ENCODE measurements around the gene EXOC3. TPM values are rescaled to one million over a fixed set of nuclear protein-coding genes. Genes with fewer than 3 reads are reported as not detected.
"Not testable (repeated sequence)": the region's sequence is repeated elsewhere in the genome, so short reads cannot be mapped to it uniquely, and the experiment has no call there.

EXOC3 gene
- total and polyA plus RNA-seq, 4 donors = 34.8 to 61.0 (median 51.9) TPM

DNA sequence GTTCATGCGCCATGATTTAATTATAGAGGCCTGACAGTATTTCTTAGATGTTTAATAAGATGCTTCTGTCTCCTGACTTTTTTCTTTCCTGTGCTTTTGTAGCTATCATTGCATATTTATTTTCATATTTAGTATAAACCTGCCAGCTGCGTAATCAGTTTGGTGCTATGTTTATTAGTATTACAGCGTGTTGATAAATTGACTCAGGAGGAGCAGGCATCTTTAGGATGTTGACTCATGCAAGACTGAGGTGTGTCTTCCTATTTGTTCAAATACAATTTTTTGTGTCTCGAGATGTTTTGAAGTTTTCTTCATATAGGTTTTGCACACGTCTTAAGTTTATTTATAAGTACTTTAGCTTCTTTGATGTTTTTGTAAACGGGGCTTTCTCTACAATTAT is 35.9 kb upstream of the EXOC3 start:
- no peak for TF ChIP-seq CTCF (IDR thresholded peaks at IDR 0.05; ENCODE audit: control extremely low read depth, extremely low read depth)
- ATAC-seq (ENCODE audit: insufficient read depth, low FRiP score) (no peak), DNase-seq (no peak)
- Histone ChIP-seq H3K27ac (ENCODE audit: low read depth in 1 of 2, low read length in 1 of 2) (no peak overlapping the region), H3K9ac (ENCODE audit: insufficient read depth in 1 of 2, low read length in 2 of 2) (no peak overlapping the region), H3K4me1 (ENCODE audit: control insufficient read depth in 5 of 5, insufficient read depth in 5 of 5, low read length in 5 of 5) (peaks cover 0 to 5% (median 0%) of the 10 kb centered on the region in 5 donors), H3K27me3 (ENCODE audit: control insufficient read depth in 3 of 3, insufficient read depth in 3 of 3, low read length in 2 of 3) (no peaks in the 10 kb centered on the region), H3K9me3 (ENCODE audit: control insufficient read depth in 4 of 4, insufficient read depth in 3 of 4, low read length in 3 of 4) (no peaks in the 10 kb centered on the region), H3K4me3 (no peak overlapping the region), H3K36me3 (ENCODE audit: control insufficient read depth in 4 of 4, insufficient read depth in 4 of 4, low read length in 4 of 4) (no peaks in the 10 kb centered on the region)
- 70 to 72% methylated on average over 6 of the region's 6 CpGs for WGBS, 2 donors

DNA sequence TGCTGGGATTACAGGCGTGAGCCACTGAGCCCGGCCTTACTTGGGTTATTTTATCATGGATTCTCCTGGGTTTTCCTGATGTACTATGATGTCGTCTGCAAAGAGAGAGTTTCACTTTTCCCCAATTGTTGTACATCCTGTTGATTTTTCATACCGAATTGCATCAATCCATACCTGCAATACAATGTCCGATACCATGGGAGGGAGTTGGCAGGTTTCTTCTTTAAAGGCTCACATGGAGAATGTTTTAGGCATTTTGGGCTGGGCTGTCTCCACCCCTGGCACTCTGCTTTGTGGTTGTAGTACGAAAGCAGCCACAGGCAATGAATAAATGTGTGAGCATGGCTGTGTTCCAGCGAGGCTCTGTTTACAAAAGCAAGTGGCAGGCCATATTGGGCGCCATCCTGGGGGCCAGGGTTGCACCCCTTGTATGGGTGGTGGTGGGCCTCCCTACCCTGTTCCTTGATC is 35.1 kb upstream of the EXOC3 start:
- WGBS, 2 donors = 75 to 80% methylated on average over 8 of the region's 8 CpGs
- H3K27me3 ChIP-seq (ENCODE audit: control insufficient read depth in 3 of 3, insufficient read depth in 3 of 3, low read length in 2 of 3) = no peaks in the 10 kb centered on the region
- H3K4me1 ChIP-seq (ENCODE audit: control insufficient read depth in 5 of 5, insufficient read depth in 5 of 5, low read length in 5 of 5) = peaks cover 0 to 5% (median 0%) of the 10 kb centered on the region in 5 donors
- DNase-seq = no peak
- H3K36me3 ChIP-seq (ENCODE audit: control insufficient read depth in 4 of 4, insufficient read depth in 4 of 4, low read length in 4 of 4) = no peaks in the 10 kb centered on the region
- no peak for TF ChIP-seq CTCF (IDR thresholded peaks at IDR 0.05; ENCODE audit: control extremely low read depth, extremely low read depth)
- no peak overlapping the region for H3K4me3 ChIP-seq
- no peaks in the 10 kb centered on the region for H3K9me3 ChIP-seq (ENCODE audit: control insufficient read depth in 4 of 4, insufficient read depth in 3 of 4, low read length in 3 of 4)
- no peak for ATAC-seq (ENCODE audit: insufficient read depth, low FRiP score)
- H3K27ac ChIP-seq (ENCODE audit: low read depth in 1 of 2, low read length in 1 of 2) = peak overlapping the region in 1 of 2 donors; percentile 26
- no peak overlapping the region for H3K9ac ChIP-seq (ENCODE audit: insufficient read depth in 1 of 2, low read length in 2 of 2)

DNA sequence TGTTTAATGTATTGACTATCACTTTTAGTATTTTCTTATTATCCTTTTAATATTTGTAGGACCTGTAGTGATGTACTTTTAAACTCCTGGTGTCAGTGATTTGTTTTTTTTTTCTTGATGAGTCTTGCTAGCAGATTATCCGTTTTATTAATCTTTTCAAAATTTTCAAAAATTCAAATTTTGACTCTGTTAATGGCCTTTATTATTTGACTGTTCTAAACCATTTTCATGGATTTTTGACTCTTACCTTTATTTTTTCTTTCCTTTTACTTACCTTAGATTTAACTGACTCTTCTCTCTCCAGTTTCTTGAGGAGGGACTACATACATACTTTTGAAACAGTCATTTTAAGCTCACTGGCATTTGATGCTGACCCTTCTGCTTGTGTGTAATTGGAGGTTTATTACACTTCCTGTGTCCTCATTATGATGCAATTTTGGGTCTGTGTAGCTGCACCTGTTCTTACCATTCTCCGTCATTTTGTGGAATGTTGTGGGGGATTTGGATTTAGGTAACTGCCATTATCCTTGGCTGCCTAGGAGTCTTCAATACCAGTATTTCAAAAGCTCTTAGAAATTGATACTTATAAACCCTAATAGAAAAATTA is 32.0 kb upstream of the EXOC3 start:
- Histone ChIP-seq H3K27ac (ENCODE audit: low read depth in 1 of 2, low read length in 1 of 2) (no peak overlapping the region), H3K9ac (ENCODE audit: insufficient read depth in 1 of 2, low read length in 2 of 2) (no peak overlapping the region), H3K9me3 (ENCODE audit: control insufficient read depth in 4 of 4, insufficient read depth in 3 of 4, low read length in 3 of 4) (no peaks in the 10 kb centered on the region), H3K36me3 (ENCODE audit: control insufficient read depth in 4 of 4, insufficient read depth in 4 of 4, low read length in 4 of 4) (no peaks in the 10 kb centered on the region), H3K4me1 (ENCODE audit: control insufficient read depth in 5 of 5, insufficient read depth in 5 of 5, low read length in 5 of 5) (peaks cover 0 to 11% (median 0%) of the 10 kb centered on the region in 5 donors), H3K27me3 (ENCODE audit: control insufficient read depth in 3 of 3, insufficient read depth in 3 of 3, low read length in 2 of 3) (no peaks in the 10 kb centered on the region), H3K4me3 (no peak overlapping the region)
- DNase-seq (no peak), ATAC-seq (ENCODE audit: insufficient read depth, low FRiP score) (no peak)
- no peak for TF ChIP-seq CTCF (IDR thresholded peaks at IDR 0.05; ENCODE audit: control extremely low read depth, extremely low read depth)
- WGBS, 2 donors = 61 to 89% methylated on average over 2 of the region's 2 CpGs

GRCh38 chr5:411728-412127 is 31.2 kb upstream of the EXOC3 start:
- TF ChIP-seq CTCF (IDR thresholded peaks at IDR 0.05; ENCODE audit: control extremely low read depth, extremely low read depth) = no peak
- Histone ChIP-seq H3K9me3 (ENCODE audit: control insufficient read depth in 4 of 4, insufficient read depth in 3 of 4, low read length in 3 of 4) (no peaks in the 10 kb centered on the region), H3K27me3 (ENCODE audit: control insufficient read depth in 3 of 3, insufficient read depth in 3 of 3, low read length in 2 of 3) (no peaks in the 10 kb centered on the region), H3K27ac (ENCODE audit: low read depth in 1 of 2, low read length in 1 of 2) (no peak overlapping the region), H3K36me3 (ENCODE audit: control insufficient read depth in 4 of 4, insufficient read depth in 4 of 4, low read length in 4 of 4) (no peaks in the 10 kb centered on the region), H3K4me1 (ENCODE audit: control insufficient read depth in 5 of 5, insufficient read depth in 5 of 5, low read length in 5 of 5) (peaks cover 0 to 13% (median 0%) of the 10 kb centered on the region in 5 donors), H3K9ac (ENCODE audit: insufficient read depth in 1 of 2, low read length in 2 of 2) (no peak overlapping the region), H3K4me3 (no peak overlapping the region)
- ATAC-seq (ENCODE audit: insufficient read depth, low FRiP score) = no peak
- WGBS, 2 donors = 81 to 90% methylated on average over 13 of the region's 13 CpGs
- DNase-seq = no peak

DNA sequence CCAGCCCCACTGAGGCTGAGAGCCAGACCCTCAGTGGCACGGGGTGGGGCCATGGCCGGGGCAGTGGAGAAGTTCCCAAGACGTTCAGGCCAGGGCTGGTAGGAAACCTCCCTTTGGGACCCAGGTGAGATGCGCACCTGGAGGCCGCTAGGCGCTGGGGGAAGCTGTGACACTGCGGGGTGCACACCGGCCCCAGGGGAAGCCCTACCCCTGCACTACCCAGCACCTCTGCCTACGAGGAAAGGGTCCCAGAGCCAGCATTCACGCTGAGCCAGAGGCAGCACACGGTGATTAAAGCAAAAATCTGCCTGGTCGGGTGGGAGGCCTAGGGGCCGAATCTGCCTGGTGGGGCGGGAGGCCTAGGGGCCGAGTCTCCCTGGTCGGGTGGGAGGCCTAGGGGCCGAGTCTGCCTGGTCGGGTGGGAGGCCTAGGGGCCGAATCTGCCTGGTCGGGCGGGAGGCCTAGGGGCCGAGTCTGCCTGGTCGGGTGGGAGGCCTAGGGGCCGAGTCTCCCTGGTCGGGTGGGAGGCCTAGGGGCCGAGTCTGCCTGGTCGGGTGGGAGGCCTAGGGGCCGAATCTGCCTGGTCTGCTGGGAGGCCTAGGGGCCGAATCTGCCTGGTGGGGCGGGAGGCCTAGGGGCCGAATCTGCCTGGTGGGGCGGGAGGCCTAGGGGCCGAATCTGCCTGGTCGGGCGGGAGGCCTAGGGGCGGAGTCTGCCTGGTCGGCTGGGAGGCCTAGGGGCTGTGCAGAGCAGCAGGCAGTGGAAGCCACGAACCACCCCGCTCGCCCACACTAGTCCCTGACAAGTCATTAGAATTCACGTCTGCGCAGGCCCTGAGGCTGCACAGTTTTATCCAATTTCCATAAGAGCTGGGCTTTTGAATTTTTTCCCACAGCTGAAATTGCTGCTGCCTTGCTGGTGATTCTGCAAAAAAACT is 27.7 kb upstream of the EXOC3 start:
- not testable (repeated sequence) for H3K9ac ChIP-seq (ENCODE audit: insufficient read depth in 1 of 2, low read length in 2 of 2); H3K4me3 ChIP-seq; ATAC-seq (ENCODE audit: insufficient read depth, low FRiP score); H3K9me3 ChIP-seq (ENCODE audit: control insufficient read depth in 4 of 4, insufficient read depth in 3 of 4, low read length in 3 of 4); H3K27ac ChIP-seq (ENCODE audit: low read depth in 1 of 2, low read length in 1 of 2); H3K27me3 ChIP-seq (ENCODE audit: control insufficient read depth in 3 of 3, insufficient read depth in 3 of 3, low read length in 2 of 3); H3K36me3 ChIP-seq (ENCODE audit: control insufficient read depth in 4 of 4, insufficient read depth in 4 of 4, low read length in 4 of 4)
- peak; percentile 23 to 92 (median 42) for DNase-seq
- WGBS, 2 donors = 89% methylated on average over 39 to 42 of the region's 42 CpGs
- peaks cover 0 to 19% (median 0%) of the 10 kb centered on the region in 5 donors for H3K4me1 ChIP-seq (ENCODE audit: control insufficient read depth in 5 of 5, insufficient read depth in 5 of 5, low read length in 5 of 5)

Measured in lung (tissue), 12 donors.